Mucosa of descending colon (tissue), 3 donors: ENCODE data around the gene KCND3. TPM values are rescaled to one million over a fixed set of nuclear protein-coding genes. Genes with fewer than 3 reads are reported as not detected.

Experiments
- ATAC-seq: fragments of 200-7000 bp; cut with Tn5 transposase; one replicate; pipeline ENCODE4 v1.9.1; 2020; ENCODE audit warnings: mild to moderate bottlenecking, moderate library complexity
- DNase-seq, 3 donors: peaks; one replicate each; pipeline ENCODE4 v3.0.0-alpha.2; 2020
- H3K36me3 ChIP-seq: fragments of 200-600 bp; one replicate; pipeline ENCODE4 v1.8.0; 2021; ENCODE audit warnings: low read depth, mild to moderate bottlenecking
- H3K4me1 ChIP-seq: fragments of 200-600 bp; one replicate; pipeline ENCODE4 v1.8.0; 2021; ENCODE audit warnings: low read depth, mild to moderate bottlenecking
- H3K4me3 ChIP-seq: fragments of 200-600 bp; one replicate; pipeline ENCODE4 v1.8.0; 2021; ENCODE audit warnings: mild to moderate bottlenecking
- H3K9me3 ChIP-seq: fragments of 200-600 bp; one replicate; pipeline ENCODE4 v1.8.0; 2021; ENCODE audit warnings: mild to moderate bottlenecking
- CTCF ChIP-seq: fragments of 200-600 bp; IDR thresholded peaks from one replicate; pipeline ENCODE4 v1.8.0; 2022; ENCODE audit warnings: antibody characterized with exemption, mild to moderate bottlenecking
- intact Hi-C, 2 donors: fragments of 100-400 bp; cut with DNase I in 1 of 2; cut with micrococcal nuclease in 1 of 2; formaldehyde crosslinking; loops; one replicate each; pipeline versions ENCODE4 v1.11.0 to v1.11.1; 2022; cut with DNase I, micrococcal nuclease
- total RNA-seq, 3 donors: library from RNA; stranded (reverse); fragmentation: NEBNext Ultra II Directional in 2 of 3; extraction: Animal tissue kit (Norgen Biotek cat#: 25700) in 2 of 3; gene quantifications; one replicate each; pipeline versions ENCODE4 v1.2.1 to v1.2.4, GENCODE V29; 2021 to 2023
- donor health status: DM: no; HTN: no; CAD: no; lungs with moderate emphysema.
- donor health status: DM: no; HTN: no; CAD: no.
- donor health status: DM: no; HTN: yes; CAD: no.

Gene KCND3
- total RNA-seq, 3 donors from 2014 or later, result 1.2 to 10.3 (median 5.5) TPM

- no peak for ATAC-seq
Measured at GRCh38 chr1:111867868-111868440, 121.5 kb downstream of the KCND3 start.

GRCh38 chr1:111864862-111865261 lies 124.6 kb downstream of the KCND3 start:
- intact Hi-C loops, result no loop called here
- ATAC-seq (no peak), DNase-seq (no peak)
- H3K36me3 ChIP-seq, result no peaks in the 10 kb centered on the region
- TF ChIP-seq CTCF, result no peak
- H3K4me1 ChIP-seq, result no peaks in the 10 kb centered on the region
- no peak overlapping the region for H3K4me3 ChIP-seq
- no peaks in the 10 kb centered on the region for H3K9me3 ChIP-seq

More at GRCh38 chr1:111867868-111868440, 121.5 kb downstream of the KCND3 start:
- TF ChIP-seq CTCF, result no peak
- Histone ChIP-seq H3K4me1 (no peaks in the 10 kb centered on the region), H3K36me3 (no peaks in the 10 kb centered on the region), H3K4me3 (no peak overlapping the region), H3K9me3 (no peaks in the 10 kb centered on the region)
- intact Hi-C loops, result no loop called here
- no peak for DNase-seq

GRCh38 chr1:111863401-111863800 lies 126.1 kb downstream of the KCND3 start:
- Histone ChIP-seq H3K4me1 (no peaks in the 10 kb centered on the region), H3K9me3 (no peaks in the 10 kb centered on the region), H3K36me3 (no peaks in the 10 kb centered on the region), H3K4me3 (no peak overlapping the region)
- no peak for DNase-seq
- no peak for TF ChIP-seq CTCF
- ATAC-seq, result no peak
- intact Hi-C loops, result no loop called here

GRCh38 chr1:111862599-111862998 lies 126.9 kb downstream of the KCND3 start:
- ATAC-seq (no peak), DNase-seq (no peak)
- no peak overlapping the region for H3K4me3 ChIP-seq
- no peak for TF ChIP-seq CTCF
- intact Hi-C loops, result no loop called here
- no peaks in the 10 kb centered on the region for H3K36me3 ChIP-seq
- H3K9me3 ChIP-seq, result no peaks in the 10 kb centered on the region
- H3K4me1 ChIP-seq, result no peaks in the 10 kb centered on the region

- intact Hi-C loops, result no loop called here
- no peak for ATAC-seq
- no peaks in the 10 kb centered on the region for H3K9me3 ChIP-seq
- H3K36me3 ChIP-seq, result no peaks in the 10 kb centered on the region
- H3K4me3 ChIP-seq, result no peak overlapping the region
- no peak for TF ChIP-seq CTCF
- H3K4me1 ChIP-seq, result no peaks in the 10 kb centered on the region
- no peak for DNase-seq
Measured at GRCh38 chr1:111861523-111861922, 127.9 kb downstream of the KCND3 start.

- Histone ChIP-seq H3K9me3 (no peaks in the 10 kb centered on the region), H3K4me3 (no peak overlapping the region), H3K4me1 (no peaks in the 10 kb centered on the region), H3K36me3 (no peaks in the 10 kb centered on the region)
- TF ChIP-seq CTCF, result no peak
- ATAC-seq, result no peak
- no peak for DNase-seq
- intact Hi-C loops, result no loop called here
Measured at GRCh38 chr1:111857194-111857651, 132.2 kb downstream of the KCND3 start.
